WERI-Rb-1 (cell line): Measurements from ENCODE around the gene COL8A1.

ENCODE experiments used
- DNase-seq: peaks from one replicate; pipeline ENCODE4 v3.0.0-alpha.2; 2020
- H3K27ac ChIP-seq: fragments of 250-450 bp; sonication (Bioruptor Pico); 2 replicates; pipeline ENCODE4 v1.5.1; 2020; ENCODE audit warnings: mild to moderate bottlenecking, moderate library complexity
- H3K27me3 ChIP-seq: fragments of 250-450 bp; sonication (Bioruptor Pico); 2 replicates; pipeline ENCODE4 v1.5.1; 2021; ENCODE audit warnings: mild to moderate bottlenecking, low read depth, moderate library complexity; ENCODE audit not compliant: insufficient read depth, severe bottlenecking
- H3K36me3 ChIP-seq: fragments of 250-450 bp; sonication (Bioruptor Pico); 2 replicates; pipeline ENCODE4 v1.5.1; 2020; ENCODE audit warnings: mild to moderate bottlenecking, moderate library complexity
- H3K4me3 ChIP-seq: 2 replicates; pipeline ENCODE4 v1.5.1; 2011; ENCODE audit warnings: low read depth, mild to moderate bottlenecking, control low read depth, low read length
- H3K9me3 ChIP-seq: fragments of 250-450 bp; sonication (Bioruptor Pico); 2 replicates; pipeline ENCODE4 v1.5.1; 2021; ENCODE audit warnings: mild to moderate bottlenecking, moderate library complexity; ENCODE audit not compliant: severe bottlenecking
- TF ChIP-seq, protein P1 (sequence below): IDR thresholded peaks from 2 replicates; pipeline ENCODE4 v1.5.1; 2011; ENCODE audit warnings: low read depth, mild to moderate bottlenecking, control low read depth, inconsistent platforms, low read length

COL8A1 gene

DNA sequence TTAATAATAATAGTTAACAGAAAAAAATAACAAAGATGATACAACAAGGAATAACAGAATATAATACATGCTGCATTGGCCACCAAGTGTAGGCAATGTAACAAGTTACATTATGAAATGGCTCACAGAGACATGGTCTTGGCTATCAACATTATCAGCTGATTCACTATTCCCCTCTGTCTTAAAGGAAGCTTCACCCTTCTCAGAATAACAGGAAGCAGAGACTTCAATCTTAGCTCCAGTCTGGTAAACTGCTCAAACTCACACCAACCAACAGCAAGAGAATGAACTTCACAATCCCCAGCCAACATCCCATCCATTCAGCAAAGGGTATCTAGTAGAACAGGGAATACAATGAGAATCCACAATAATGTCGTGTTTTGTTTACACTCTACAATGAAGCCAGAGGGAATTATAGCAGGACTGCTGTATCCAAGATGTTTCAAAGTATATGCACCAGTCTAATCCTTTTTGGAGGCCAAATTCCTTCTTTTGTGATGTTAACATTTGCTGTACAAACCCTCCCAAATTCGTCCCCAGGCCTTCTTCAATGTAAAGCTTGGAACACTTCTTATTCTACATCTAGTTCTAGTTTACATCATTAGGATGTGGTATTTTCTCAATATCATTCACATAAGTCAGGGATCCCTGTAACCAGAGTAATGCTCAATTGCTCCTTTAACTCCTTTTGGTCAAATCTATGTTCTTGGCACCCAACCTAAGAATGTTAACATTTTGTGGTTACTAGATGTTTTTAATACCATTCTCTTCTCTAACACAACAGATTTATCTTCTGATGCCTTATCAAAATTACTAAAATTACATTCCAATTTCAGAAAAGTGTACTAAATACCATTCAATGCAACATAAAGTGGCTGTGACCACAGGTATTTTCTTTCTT is 126.9 kb downstream of the COL8A1 start:
- no peak for DNase-seq
- TF ChIP-seq, protein P1, sequence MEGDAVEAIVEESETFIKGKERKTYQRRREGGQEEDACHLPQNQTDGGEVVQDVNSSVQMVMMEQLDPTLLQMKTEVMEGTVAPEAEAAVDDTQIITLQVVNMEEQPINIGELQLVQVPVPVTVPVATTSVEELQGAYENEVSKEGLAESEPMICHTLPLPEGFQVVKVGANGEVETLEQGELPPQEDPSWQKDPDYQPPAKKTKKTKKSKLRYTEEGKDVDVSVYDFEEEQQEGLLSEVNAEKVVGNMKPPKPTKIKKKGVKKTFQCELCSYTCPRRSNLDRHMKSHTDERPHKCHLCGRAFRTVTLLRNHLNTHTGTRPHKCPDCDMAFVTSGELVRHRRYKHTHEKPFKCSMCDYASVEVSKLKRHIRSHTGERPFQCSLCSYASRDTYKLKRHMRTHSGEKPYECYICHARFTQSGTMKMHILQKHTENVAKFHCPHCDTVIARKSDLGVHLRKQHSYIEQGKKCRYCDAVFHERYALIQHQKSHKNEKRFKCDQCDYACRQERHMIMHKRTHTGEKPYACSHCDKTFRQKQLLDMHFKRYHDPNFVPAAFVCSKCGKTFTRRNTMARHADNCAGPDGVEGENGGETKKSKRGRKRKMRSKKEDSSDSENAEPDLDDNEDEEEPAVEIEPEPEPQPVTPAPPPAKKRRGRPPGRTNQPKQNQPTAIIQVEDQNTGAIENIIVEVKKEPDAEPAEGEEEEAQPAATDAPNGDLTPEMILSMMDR = no peak
- Histone ChIP-seq H3K27me3 (no peaks in the 10 kb centered on the region), H3K27ac (no peak overlapping the region), H3K9me3 (no peaks in the 10 kb centered on the region), H3K36me3 (no peaks in the 10 kb centered on the region), H3K4me3 (no peak overlapping the region)

- TF ChIP-seq, protein P1 = no peak
- no peaks in the 10 kb centered on the region for H3K36me3 ChIP-seq
- H3K27ac ChIP-seq = no peak overlapping the region
- H3K4me3 ChIP-seq = no peak overlapping the region
- DNase-seq = no peak
- H3K27me3 ChIP-seq = no peaks in the 10 kb centered on the region
- H3K9me3 ChIP-seq = no peaks in the 10 kb centered on the region
These were observed 128.9 kb downstream of the COL8A1 start for GRCh38 chr3:99767291-99767690.

DNA sequence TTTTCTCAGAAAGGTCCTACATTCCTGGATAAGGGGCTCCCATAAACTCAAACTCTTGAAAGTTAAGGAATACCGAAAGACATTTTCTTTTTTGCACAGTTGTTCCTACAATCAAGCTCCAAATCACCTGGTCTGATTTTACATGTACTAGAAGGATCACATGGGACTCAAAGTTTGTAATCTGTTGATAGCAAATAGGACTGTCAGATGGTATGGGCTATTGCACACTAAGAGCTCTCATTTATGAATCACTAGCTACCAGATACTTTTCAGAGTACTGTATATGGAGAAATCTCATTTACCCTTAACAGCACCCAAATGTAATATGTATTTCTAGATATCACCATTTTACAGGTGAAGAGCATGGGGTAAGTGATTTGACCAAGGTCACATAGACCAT is 129.7 kb downstream of the COL8A1 start:
- Histone ChIP-seq H3K9me3 (no peaks in the 10 kb centered on the region), H3K36me3 (no peaks in the 10 kb centered on the region), H3K27me3 (no peaks in the 10 kb centered on the region), H3K27ac (no peak overlapping the region), H3K4me3 (no peak overlapping the region)
- TF ChIP-seq, protein P1 = no peak
- DNase-seq = no peak

- TF ChIP-seq, protein P1 = no peak
- no peaks in the 10 kb centered on the region for H3K27me3 ChIP-seq
These were observed 130.6 kb downstream of the COL8A1 start for GRCh38 chr3:99768808-99769501.

GRCh38 chr3:99772171-99772570 is 133.8 kb downstream of the COL8A1 start:
- Histone ChIP-seq H3K9me3 (no peaks in the 10 kb centered on the region), H3K27me3 (no peaks in the 10 kb centered on the region), H3K27ac (no peak overlapping the region), H3K4me3 (no peak overlapping the region), H3K36me3 (no peaks in the 10 kb centered on the region)
- TF ChIP-seq, protein P1 = no peak
- DNase-seq = no peak

More at GRCh38 chr3:99768808-99769501, 130.6 kb downstream of the COL8A1 start:
- no peaks in the 10 kb centered on the region for H3K9me3 ChIP-seq
- H3K27ac ChIP-seq = no peak overlapping the region
- no peaks in the 10 kb centered on the region for H3K36me3 ChIP-seq
- no peak overlapping the region for H3K4me3 ChIP-seq
- DNase-seq = no peak
